ENCODE results near the gene KLHL26. TPM values are rescaled to one million over a fixed set of nuclear protein-coding genes. Genes with fewer than 3 reads are reported as not detected.
"Not testable (repeated sequence)": the region's sequence is repeated elsewhere in the genome, so short reads cannot be mapped to it uniquely, and the experiment has no call there.

Gene KLHL26
- total and polyA plus RNA-seq, 4 experiments from 2014 or later = 4.4 to 14.8 (median 10.6) TPM

DNA sequence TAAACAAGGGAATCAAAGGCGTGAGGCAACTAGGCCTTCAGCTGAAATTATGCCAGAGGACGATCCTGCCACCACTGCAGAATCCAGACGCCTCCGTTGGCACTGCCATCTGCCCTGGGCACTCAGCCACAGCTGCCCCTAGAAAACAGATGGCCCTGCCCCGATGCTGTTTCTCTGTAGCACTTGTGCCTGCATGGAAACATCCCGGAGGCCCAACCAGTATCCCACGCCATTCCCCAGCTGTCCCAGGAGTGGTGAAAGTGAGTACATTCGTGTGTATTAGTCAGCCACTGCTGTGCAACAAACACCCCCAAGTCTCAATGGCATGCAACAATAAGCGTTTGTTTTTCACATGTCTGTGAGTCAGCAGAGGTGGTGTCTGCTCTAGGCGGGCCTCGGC is 37.8 kb downstream of the KLHL26 start:
- Histone ChIP-seq H3K9me3 (ENCODE audit: control insufficient read depth in 1 of 2, low read length in 2 of 2) (no peaks in the 10 kb centered on the region), H3K27ac (ENCODE audit: low read depth, low read length) (no peak overlapping the region), H3K4me1 (ENCODE audit: insufficient read depth, low read length) (no peaks in the 10 kb centered on the region), H3K36me3 (ENCODE audit: insufficient read depth, low read length) (no peaks in the 10 kb centered on the region), H3K4me3 (ENCODE audit: low read length in 2 of 2) (no peak overlapping the region), H3K27me3 (ENCODE audit: insufficient read depth, low read length) (no peaks in the 10 kb centered on the region)
- CTCF ChIA-PET (ENCODE audit: partially characterized antibody) = interaction anchor here (1.0 to 2.1 kb wide), 2 partner anchors 8 to 223 kb away, joined by 4 to 7 read pairs; partner anchors contain the start of gene CRTC1
- Mint-ChIP-seq H3K36me3 (peaks cover 7 to 8% of the 10 kb centered on the region in 2 donors), H3K4me3 (no peak overlapping the region), H3K4me1 (peaks cover 0 to 1% (median 0%) of the 10 kb centered on the region in 4 donors), H3K9me3 (no peaks in the 10 kb centered on the region), H3K27me3 (no peaks in the 10 kb centered on the region), H3K27ac (no peak overlapping the region)
- intact Hi-C loops (cut with micrococcal nuclease) = loop anchor here (1.0 kb wide), 1 partner anchor 223 kb away; no protein-coding TSS in a partner anchor
- POLR2A ChIA-PET (ENCODE audit: partially characterized antibody) = interaction anchor here (0.7 kb wide), 1 partner anchor 19 kb away, joined by 3 read pairs; no protein-coding TSS in a partner anchor
- no peak for DNase-seq

DNA sequence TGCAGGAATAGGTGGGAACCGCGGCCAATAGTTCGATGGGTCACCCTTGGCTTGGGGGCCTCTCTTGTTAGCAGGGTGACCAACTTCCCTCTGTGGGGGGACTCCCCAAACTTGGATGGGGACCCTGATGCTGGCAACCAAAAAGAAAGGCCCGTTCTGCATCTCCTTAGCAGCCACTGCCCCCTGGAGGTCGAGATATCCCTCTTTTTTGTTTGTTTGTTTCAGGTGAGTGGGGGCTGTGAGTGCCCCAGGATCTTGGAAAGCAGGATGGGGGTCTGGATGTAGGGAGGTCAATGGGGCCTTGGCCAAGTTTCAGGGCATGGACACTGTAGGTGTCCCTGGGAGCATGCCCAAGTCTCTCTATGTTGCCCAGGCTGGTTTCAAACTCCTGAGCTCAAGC is 39.0 kb downstream of the KLHL26 start:
- no peaks in the 10 kb centered on the region for H3K9me3 ChIP-seq (ENCODE audit: control insufficient read depth in 1 of 2, low read length in 2 of 2)
- Mint-ChIP-seq H3K36me3 (peaks cover 3% of the 10 kb centered on the region in 2 donors), H3K4me1 (no peaks in the 10 kb centered on the region), H3K27ac (peak overlapping the region in 1 of 7 donors; percentile 8), H3K4me3 (no peak overlapping the region), H3K9me3 (no peaks in the 10 kb centered on the region), H3K27me3 (no peaks in the 10 kb centered on the region)
- ChIA-PET POLR2A (ENCODE audit: partially characterized antibody) (no interaction called here), CTCF (ENCODE audit: partially characterized antibody) (interaction anchor here (1.8 to 2.1 kb wide), 2 partner anchors 156 to 225 kb away, joined by 4 to 7 read pairs; no protein-coding TSS in a partner anchor)
- H3K27ac ChIP-seq (ENCODE audit: low read depth, low read length) = no peak overlapping the region
- H3K27me3 ChIP-seq (ENCODE audit: insufficient read depth, low read length) = no peaks in the 10 kb centered on the region
- intact Hi-C loops (cut with micrococcal nuclease) = loop anchor here (1.0 kb wide), 1 partner anchor 224 kb away; no protein-coding TSS in a partner anchor
- H3K4me3 ChIP-seq (ENCODE audit: low read length in 2 of 2) = no peak overlapping the region
- peak in 2 of 5 donors; percentile 19 to 20 for DNase-seq
- H3K4me1 ChIP-seq (ENCODE audit: insufficient read depth, low read length) = no peaks in the 10 kb centered on the region
- no peaks in the 10 kb centered on the region for H3K36me3 ChIP-seq (ENCODE audit: insufficient read depth, low read length)

DNA sequence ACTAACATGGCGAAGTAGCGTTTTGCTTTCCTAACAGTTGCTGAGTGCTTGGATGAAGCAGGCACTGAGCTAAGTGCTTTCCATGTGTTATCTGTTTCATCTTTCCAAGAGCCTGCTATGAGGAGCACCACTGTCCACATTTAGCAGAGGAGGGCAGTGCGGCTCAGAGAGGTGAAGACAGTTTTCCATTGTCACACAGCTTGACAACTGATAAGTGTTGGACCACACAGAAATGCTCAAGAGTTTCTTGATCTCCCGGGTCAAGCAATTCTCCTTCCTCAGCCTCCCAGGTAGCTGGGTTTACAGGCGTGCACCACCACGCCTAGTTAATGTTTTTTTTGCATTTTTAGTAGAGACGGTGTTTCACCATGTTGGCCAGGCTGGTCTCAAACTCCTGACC is 39.9 kb downstream of the KLHL26 start:
- POLR2A ChIA-PET (ENCODE audit: partially characterized antibody) = interaction anchor here (1.0 kb wide), 1 partner anchor 123 kb away, joined by 3 read pairs; no protein-coding TSS in a partner anchor
- no peak overlapping the region for H3K27ac ChIP-seq (ENCODE audit: low read depth, low read length)
- intact Hi-C loops (cut with micrococcal nuclease) = no loop called here
- H3K27me3 ChIP-seq (ENCODE audit: insufficient read depth, low read length) = no peaks in the 10 kb centered on the region
- Mint-ChIP-seq H3K27me3 (no peaks in the 10 kb centered on the region), H3K36me3 (peaks cover under 1 to 3% of the 10 kb centered on the region in 2 donors), H3K4me1 (no peaks in the 10 kb centered on the region), H3K9me3 (no peaks in the 10 kb centered on the region), H3K4me3 (no peak overlapping the region), H3K27ac (no peak overlapping the region)
- CTCF ChIA-PET (ENCODE audit: partially characterized antibody) = interaction anchor here (0.6 to 1.8 kb wide), 2 partner anchors 89 to 157 kb away, joined by 3 to 4 read pairs; no protein-coding TSS in a partner anchor
- no peaks in the 10 kb centered on the region for H3K9me3 ChIP-seq (ENCODE audit: control insufficient read depth in 1 of 2, low read length in 2 of 2)
- no peaks in the 10 kb centered on the region for H3K4me1 ChIP-seq (ENCODE audit: insufficient read depth, low read length)
- no peak for DNase-seq
- no peaks in the 10 kb centered on the region for H3K36me3 ChIP-seq (ENCODE audit: insufficient read depth, low read length)
- H3K4me3 ChIP-seq (ENCODE audit: low read length in 2 of 2) = no peak overlapping the region

DNA sequence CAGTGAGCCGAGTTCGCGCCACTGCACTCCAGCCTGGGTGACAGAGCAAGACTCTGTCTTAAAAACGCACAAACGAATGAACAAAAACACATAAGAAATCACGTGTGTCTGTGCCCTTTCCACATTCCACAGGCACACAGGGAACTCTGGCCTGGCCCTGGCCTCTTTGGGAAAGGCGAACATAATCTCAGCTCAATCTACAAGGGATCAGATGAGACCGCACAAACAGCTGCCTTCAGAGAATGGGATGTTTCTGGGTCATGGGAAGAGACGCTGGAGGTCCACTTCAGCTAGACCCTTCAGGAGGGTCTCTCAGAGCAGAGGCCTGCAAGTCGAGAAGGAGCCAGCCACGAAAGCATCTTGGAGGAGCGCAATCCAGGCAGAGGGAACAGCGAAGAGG is 40.3 kb downstream of the KLHL26 start:
- Histone ChIP-seq H3K9me3 (ENCODE audit: control insufficient read depth in 1 of 2, low read length in 2 of 2) (no peaks in the 10 kb centered on the region), H3K27ac (ENCODE audit: low read depth, low read length) (no peak overlapping the region), H3K27me3 (ENCODE audit: insufficient read depth, low read length) (no peaks in the 10 kb centered on the region), H3K4me3 (ENCODE audit: low read length in 2 of 2) (no peak overlapping the region), H3K36me3 (ENCODE audit: insufficient read depth, low read length) (no peaks in the 10 kb centered on the region), H3K4me1 (ENCODE audit: insufficient read depth, low read length) (no peaks in the 10 kb centered on the region)
- no peak overlapping the region for H3K4me3 Mint-ChIP-seq
- no peak for DNase-seq
- intact Hi-C loops (cut with micrococcal nuclease) = no loop called here
- no peaks in the 10 kb centered on the region for H3K9me3 Mint-ChIP-seq
- CTCF ChIA-PET (ENCODE audit: partially characterized antibody) = interaction anchor here (0.6 to 1.8 kb wide), 2 partner anchors 89 to 157 kb away, joined by 3 to 4 read pairs; no protein-coding TSS in a partner anchor
- H3K27ac Mint-ChIP-seq = no peak overlapping the region
- POLR2A ChIA-PET (ENCODE audit: partially characterized antibody) = interaction anchor here (0.7 to 1.0 kb wide), 2 partner anchors 121 to 123 kb away, joined by 3 to 4 read pairs; no protein-coding TSS in a partner anchor
- peaks cover 0 to 3% of the 10 kb centered on the region in 2 donors for H3K36me3 Mint-ChIP-seq
- H3K27me3 Mint-ChIP-seq = no peaks in the 10 kb centered on the region
- H3K4me1 Mint-ChIP-seq = no peaks in the 10 kb centered on the region

DNA sequence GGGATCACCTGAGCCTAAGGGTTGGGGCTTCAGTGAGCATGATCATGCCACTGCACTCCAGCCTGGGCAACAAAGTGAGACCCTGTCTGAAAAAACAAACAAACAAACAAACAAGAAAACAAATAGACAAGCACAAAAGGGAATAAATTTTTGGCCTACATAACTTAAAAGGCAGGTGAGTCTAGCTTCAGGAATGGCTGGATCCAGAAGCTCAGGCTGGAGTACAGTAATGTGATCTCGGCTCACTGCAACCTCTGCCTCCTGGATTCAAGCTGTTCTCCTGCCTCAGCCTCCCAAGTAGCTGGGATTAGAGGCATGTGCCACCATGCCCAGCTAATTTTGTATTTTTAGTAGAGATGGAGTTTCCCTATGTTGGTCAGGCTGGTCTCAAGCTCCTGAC is 43.3 kb downstream of the KLHL26 start:
- H3K27ac Mint-ChIP-seq; H3K27me3 Mint-ChIP-seq; CTCF ChIA-PET (ENCODE audit: partially characterized antibody); H3K9me3 Mint-ChIP-seq; H3K36me3 ChIP-seq (ENCODE audit: insufficient read depth, low read length); DNase-seq; H3K27me3 ChIP-seq (ENCODE audit: insufficient read depth, low read length); H3K27ac ChIP-seq (ENCODE audit: low read depth, low read length); H3K9me3 ChIP-seq (ENCODE audit: control insufficient read depth in 1 of 2, low read length in 2 of 2); H3K4me3 Mint-ChIP-seq; H3K4me3 ChIP-seq (ENCODE audit: low read length in 2 of 2); intact Hi-C loops (cut with micrococcal nuclease); H3K36me3 Mint-ChIP-seq: not testable (repeated sequence)
- H3K4me1 ChIP-seq (ENCODE audit: insufficient read depth, low read length) = peaks cover 17% of the 10 kb centered on the region
- H3K4me1 Mint-ChIP-seq = peaks cover 8 to 17% (median 13%) of the 10 kb centered on the region in 4 donors
- POLR2A ChIA-PET (ENCODE audit: partially characterized antibody) = interaction anchor here (0.6 kb wide), 1 partner anchor 10 kb away, joined by 3 read pairs; no protein-coding TSS in a partner anchor

DNA sequence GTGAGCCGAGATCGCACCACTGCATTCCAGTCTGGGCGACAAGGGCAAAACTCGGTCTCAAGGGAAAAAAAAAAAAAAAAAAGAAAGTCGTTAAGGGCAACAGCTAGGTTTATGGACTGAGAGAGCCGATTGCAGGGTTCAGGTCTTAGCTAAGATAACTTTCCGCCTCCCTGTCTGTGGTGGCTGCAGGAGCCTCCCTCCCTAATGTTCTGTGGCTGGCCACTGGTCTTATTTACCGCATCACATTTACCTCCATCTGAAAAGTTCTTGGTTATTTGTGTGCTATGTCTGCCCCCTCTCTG is 45.9 kb downstream of the KLHL26 start:
- ChIA-PET POLR2A (ENCODE audit: partially characterized antibody) (interaction anchor here (0.9 to 1.4 kb wide), 4 partner anchors 18 to 151 kb away, joined by 3 to 9 read pairs (median 5); partner anchors contain the start of genes REX1BD and UPF1), CTCF (ENCODE audit: partially characterized antibody) (interaction anchor here (0.5 to 1.5 kb wide), 3 partner anchors 8 to 432 kb away, joined by 4 to 5 read pairs (median 4); no protein-coding TSS in a partner anchor)
- H3K27ac Mint-ChIP-seq = peak overlapping the region in 6 of 7 donors; percentile 82 to 93 (median 90)
- H3K4me3 ChIP-seq (ENCODE audit: low read length in 2 of 2) = peak overlapping the region; percentile 70 to 86
- peaks cover 11 to 37% (median 20%) of the 10 kb centered on the region in 4 donors for H3K4me1 Mint-ChIP-seq
- no peaks in the 10 kb centered on the region for H3K36me3 Mint-ChIP-seq
- H3K9me3 Mint-ChIP-seq = no peaks in the 10 kb centered on the region
- no peaks in the 10 kb centered on the region for H3K9me3 ChIP-seq (ENCODE audit: control insufficient read depth in 1 of 2, low read length in 2 of 2)
- intact Hi-C loops (cut with micrococcal nuclease) = loop anchor here (1.0 to 2.0 kb wide), 4 partner anchors 18 to 149 kb away; partner anchors contain the start of genes KLHL26, KXD1 and UPF1
- H3K27me3 ChIP-seq (ENCODE audit: insufficient read depth, low read length) = no peaks in the 10 kb centered on the region
- peak overlapping the region; percentile 75 to 87 (median 86) for H3K4me3 Mint-ChIP-seq
- H3K4me1 ChIP-seq (ENCODE audit: insufficient read depth, low read length) = peaks cover 20% of the 10 kb centered on the region
- peak overlapping the region; percentile 70 for H3K27ac ChIP-seq (ENCODE audit: low read depth, low read length)
- no peak for DNase-seq
- H3K36me3 ChIP-seq (ENCODE audit: insufficient read depth, low read length) = no peaks in the 10 kb centered on the region
- no peaks in the 10 kb centered on the region for H3K27me3 Mint-ChIP-seq

DNA sequence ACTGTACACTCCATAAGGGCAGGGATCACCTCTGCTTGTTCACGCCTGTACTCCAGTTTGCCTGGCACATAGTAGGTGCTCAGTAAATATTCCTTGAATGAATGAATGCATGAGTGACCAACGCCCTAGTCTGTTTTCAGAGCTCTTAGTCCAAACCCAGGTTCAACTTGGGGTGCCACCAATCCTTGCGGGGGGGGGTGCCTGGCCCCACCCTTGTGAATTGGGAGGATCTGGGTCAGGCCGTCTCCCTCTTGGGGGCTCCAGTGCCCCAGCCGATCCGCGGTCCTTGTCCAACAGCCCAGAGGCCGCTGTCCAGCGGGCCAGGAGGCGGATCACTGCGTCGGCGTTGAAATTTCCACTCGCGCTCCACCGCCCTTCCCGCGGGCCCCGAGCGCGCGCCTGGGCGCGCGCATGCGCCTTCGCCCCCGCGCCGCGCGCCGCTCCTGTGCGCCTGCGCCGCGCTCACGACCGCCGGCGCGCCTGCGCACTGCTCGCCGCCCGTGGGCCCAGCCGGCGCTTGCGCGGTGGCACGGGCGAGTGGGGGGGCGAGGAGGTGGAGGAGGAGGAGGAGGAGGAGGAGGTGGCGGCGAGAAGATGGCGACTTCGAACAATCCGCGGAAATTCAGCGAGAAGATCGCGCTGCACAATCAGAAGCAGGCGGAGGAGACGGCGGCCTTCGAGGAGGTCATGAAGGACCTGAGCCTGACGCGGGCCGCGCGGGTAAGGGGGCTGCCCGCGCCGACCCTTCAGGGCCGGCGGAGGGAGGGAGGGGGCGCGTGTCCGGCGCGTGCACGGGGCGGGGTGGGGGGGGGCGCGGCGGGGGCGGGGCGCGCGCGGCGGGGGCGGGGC is 46.5 kb downstream of the KLHL26 start, which contains the start of gene CRTC1:
Gene CRTC1, plus strand, starts transcription at position 572 of the 849 bp plus-strand sequence. Its CDS starts 23 bp downstream, at position 595.
- CTCF ChIA-PET (ENCODE audit: partially characterized antibody) = interaction anchor here (1.0 to 1.5 kb wide), 2 partner anchors 8 to 90 kb away, joined by 4 read pairs; no protein-coding TSS in a partner anchor
- POLR2A ChIA-PET (ENCODE audit: partially characterized antibody) = interaction anchor here (0.9 to 1.4 kb wide), 4 partner anchors 17 to 151 kb away, joined by 3 to 9 read pairs (median 5); partner anchors contain the start of genes REX1BD and UPF1
- Mint-ChIP-seq H3K27me3 (no peaks in the 10 kb centered on the region), H3K4me3 (peak within 1 kb of the TSS; percentile 86 to 92 (median 88)), H3K27ac (peak within 1 kb of the TSS; percentile 82 to 95 (median 93)), H3K9me3 (no peaks in the 10 kb centered on the region), H3K4me1 (peaks cover 11 to 41% (median 21%) of the 10 kb centered on the region in 4 donors), H3K36me3 (no peaks in the 10 kb centered on the region)
- H3K9me3 ChIP-seq (ENCODE audit: control insufficient read depth in 1 of 2, low read length in 2 of 2) = no peaks in the 10 kb centered on the region
- no peaks in the 10 kb centered on the region for H3K27me3 ChIP-seq (ENCODE audit: insufficient read depth, low read length)
- peak within 1 kb of the TSS; percentile 70 to 86 for H3K4me3 ChIP-seq (ENCODE audit: low read length in 2 of 2)
- no peaks in the 10 kb centered on the region for H3K36me3 ChIP-seq (ENCODE audit: insufficient read depth, low read length)
- peak; percentile 93 to 97 (median 95) for DNase-seq
- intact Hi-C loops (cut with micrococcal nuclease) = loop anchor here (1.0 to 2.0 kb wide), 4 partner anchors 17 to 148 kb away; partner anchors contain the start of genes KLHL26, KXD1 and UPF1
- H3K27ac ChIP-seq (ENCODE audit: low read depth, low read length) = peak within 1 kb of the TSS; percentile 70
- H3K4me1 ChIP-seq (ENCODE audit: insufficient read depth, low read length) = peaks cover 20% of the 10 kb centered on the region

All from CD4-positive, alpha-beta memory T cell (primary cell).